Small intestine (tissue), 7 donors: ENCODE results near the gene GNA15. TPM values are rescaled to one million over a fixed set of nuclear protein-coding genes. Genes with fewer than 3 reads are reported as not detected.

Experiments used
- DNase-seq, 2 donors: peaks; one replicate each; pipeline versions ENCODE4 v3.0.0 to v3.0.0-alpha.2; 2013
- FAIRE-seq: peaks from 2 replicates; lab custom pipeline; 2012; peaks lifted over from hg19 to GRCh38; lab: Jason Lieb, UNC
- H3K27ac ChIP-seq, 3 donors: one replicate each; pipeline ENCODE4 v1.5.1; 2013; ENCODE audit warnings: low read length in 2 of 3, mild to moderate bottlenecking in 2 of 3, control low read depth in 1 of 3, inconsistent platforms in 1 of 3, low read depth in 1 of 3, moderate library complexity in 1 of 3
- H3K27me3 ChIP-seq, 3 donors: one replicate each; pipeline ENCODE4 v1.6.1; 2013; ENCODE audit warnings: low read length in 3 of 3, inconsistent platforms in 1 of 3; ENCODE audit not compliant: control insufficient read depth in 3 of 3, insufficient read depth in 3 of 3
- H3K36me3 ChIP-seq, 3 donors: one replicate each; pipeline ENCODE4 v1.6.1; 2013; ENCODE audit warnings: low read length in 3 of 3, inconsistent platforms in 1 of 3, low read depth in 1 of 3, mild to moderate bottlenecking in 1 of 3, moderate library complexity in 1 of 3; ENCODE audit not compliant: control insufficient read depth in 3 of 3, insufficient read depth in 2 of 3
- H3K4me1 ChIP-seq, 3 donors: one replicate each; pipeline ENCODE4 v1.6.1; 2013; ENCODE audit warnings: low read length in 2 of 3, inconsistent platforms in 1 of 3, low read depth in 1 of 3, mild to moderate bottlenecking in 1 of 3, moderate library complexity in 1 of 3; ENCODE audit not compliant: control insufficient read depth in 3 of 3, insufficient read depth in 2 of 3
- H3K4me3 ChIP-seq, 3 donors: one replicate each; pipeline ENCODE4 v1.5.1; 2013; ENCODE audit warnings: low read length in 3 of 3, control low read depth in 1 of 3, inconsistent platforms in 1 of 3, low read depth in 1 of 3, mild to moderate bottlenecking in 1 of 3, moderate library complexity in 1 of 3
- H3K9me3 ChIP-seq, 2 donors: one replicate each; pipeline ENCODE4 v1.6.1; 2013; ENCODE audit warnings: low read depth in 1 of 2, low read length in 1 of 2; ENCODE audit not compliant: control insufficient read depth in 2 of 2, insufficient read depth in 1 of 2
- WGBS, 3 donors: extraction: QIAGEN DNeasy Blood & Tissue Kit; methylation state at CpG; one replicate each; pipeline ENCODE4 v1.1.7; 2013; 5-methylcytosine and 5-hydroxymethylcytosine counted together
- polyA plus RNA-seq, 4 donors: library from polyadenylated mRNA; stranded (reverse) in 3 of 4; unstranded in 1 of 4; fragments of 200-250 nt in 3 of 4; fragments of 120-200 nt in 1 of 4; gene quantifications; one replicate each; pipeline versions ENCODE4 v1.2.1 to v1.2.3, GENCODE V29; 2013
- donor health status: healthy with polysubstance abuse.
- donor health status: control.
- donor health status: control.
- donor health status: Bipolar disorder and iron deficiency.
- donor health status: healthy.

The GNA15 gene
- polyA plus RNA-seq, 4 donors = 0.67 to 2.1 (median 1.7) TPM

- WGBS, 3 donors = 92 to 98% (median 92%) methylated on average over 7 of the region's 7 CpGs
- Histone ChIP-seq H3K27ac (no peak overlapping the region), H3K4me3 (no peak overlapping the region), H3K36me3 (peaks cover 0 to 27% (median 2%) of the 10 kb centered on the region in 3 donors), H3K9me3 (no peaks in the 10 kb centered on the region), H3K27me3 (no peaks in the 10 kb centered on the region), H3K4me1 (no peaks in the 10 kb centered on the region)
- FAIRE-seq = no peak
- DNase-seq = no peak
Observed at GRCh38 chr19:3213159-3213558, 77.3 kb downstream of the GNA15 start.

Other genes starting within 250 kb of the GNA15 start
- 10 to 100 TPM in 3 of 4 donors, 1 to 10 TPM in 1; 4.5 to 19.2 (median 15.2) TPM for gene ZNF57, start 235.1 kb upstream of the GNA15 start, polyA plus RNA-seq
- 1 to 10 TPM; 1.1 to 7.8 (median 1.9) TPM for gene ZNF77, start 191.1 kb upstream of the GNA15 start, polyA plus RNA-seq
- under 1 TPM in 2 of 4 donors, not detected in 2; 0.75 to 1.00 TPM for gene TLE6, start 158.5 kb upstream of the GNA15 start, polyA plus RNA-seq
- gene TLE2, start 106.8 kb upstream of the GNA15 start, polyA plus RNA-seq = 10 to 100 TPM in 2 of 4 donors, 1 to 10 TPM in 2; 3.8 to 66.0 (median 12.3) TPM
- gene TLE5, start 73.5 kb upstream of the GNA15 start, polyA plus RNA-seq = 100 to 1,000 TPM; 308 to 488 (median 351) TPM
- gene GNA11, start 41.7 kb upstream of the GNA15 start, polyA plus RNA-seq = 100 to 1,000 TPM; 173 to 216 (median 182) TPM
- gene S1PR4, start 42.7 kb downstream of the GNA15 start, polyA plus RNA-seq = 1 to 10 TPM in 2 of 4 donors, under 1 TPM in 1, not detected in 1; 0.46 to 5.1 (median 2.4) TPM
- 100 to 1,000 TPM in 2 of 4 donors, 10 to 100 TPM in 2; 37.9 to 217 (median 112) TPM for gene NCLN, start 49.9 kb downstream of the GNA15 start, polyA plus RNA-seq
- under 1 TPM in 3 of 4 donors, not detected in 1; 0.53 to 0.70 (median 0.54) TPM for gene CELF5, start 88.6 kb downstream of the GNA15 start, polyA plus RNA-seq
- 10 to 100 TPM in 2 of 4 donors, 1 to 10 TPM in 2; 4.5 to 37.9 (median 8.2) TPM for gene NFIC, start 230.6 kb downstream of the GNA15 start, polyA plus RNA-seq